Measurements from ENCODE around the gene IL27RA. TPM values are rescaled to one million over a fixed set of nuclear protein-coding genes. Genes with fewer than 3 reads are reported as not detected.

IL27RA gene
- total RNA-seq, 1 experiment from 2014 or later, result 18.3 TPM

DNA sequence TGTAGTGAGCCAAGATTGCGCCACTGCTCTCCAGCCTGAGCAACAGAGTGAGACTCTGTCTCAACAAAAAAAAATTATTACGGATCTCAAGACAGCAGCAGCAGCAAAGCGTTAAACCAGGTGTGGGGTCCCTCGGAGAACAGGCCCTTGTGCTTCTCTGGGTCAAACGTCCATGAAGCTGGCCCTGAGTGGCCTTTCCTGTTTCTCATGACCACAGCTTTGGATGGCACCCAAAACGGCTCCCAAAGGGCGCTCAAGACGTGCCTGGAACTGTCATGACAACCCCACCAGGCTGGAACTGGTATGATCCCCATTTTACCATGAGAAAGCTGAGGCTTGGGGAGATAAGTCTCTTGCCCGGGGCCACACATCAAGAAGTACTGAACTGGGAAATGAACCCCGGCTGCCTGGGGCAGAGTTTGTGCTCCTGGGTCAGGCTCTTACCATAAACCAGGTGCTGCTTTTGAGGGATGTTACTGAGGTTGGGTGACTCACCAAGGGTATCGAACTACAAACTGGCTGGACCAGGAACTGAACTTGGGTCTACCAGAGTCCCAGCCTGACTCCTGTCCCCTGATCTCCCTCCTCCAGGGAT lies 70.6 kb downstream of the IL27RA start:
- Histone ChIP-seq H3K4me2 (ENCODE audit: low read length) (no peak overlapping the region), H3K27ac (ENCODE audit: low read depth, low read length) (no peak overlapping the region), H3K9ac (ENCODE audit: low read length) (no peak overlapping the region), H3K4me1 (ENCODE audit: control insufficient read depth in 1 of 2, insufficient read depth in 2 of 2, low read length in 2 of 2) (0 out of 4 replicates have a peak, but pooled peaks cover 0 to 4% of the 10 kb centered on the region in 2 experiments), H3K4me3 (replicated peaks in 1 of 2; ENCODE audit: low read depth in 1 of 2, low read length in 2 of 2) (no peak overlapping the region), H3K9me2 (ENCODE audit: insufficient read depth) (no peaks in the 10 kb centered on the region), H3K27me3 (ENCODE audit: insufficient read depth, low read length) (no peaks in the 10 kb centered on the region), H3K36me3 (ENCODE audit: control insufficient read depth in 1 of 2, insufficient read depth in 2 of 2, low read length in 2 of 2) (peaks cover 8 to 13% of the 10 kb centered on the region in 2 experiments), H3K9me3 (ENCODE audit: control insufficient read depth in 1 of 2, insufficient read depth in 1 of 2, low read depth in 1 of 2, low read length in 2 of 2) (no peaks in the 10 kb centered on the region), H2AFZ (ENCODE audit: low read depth, low read length, poor library complexity, severe bottlenecking) (no peak overlapping the region), H3K79me2 (ENCODE audit: insufficient read depth, low read length) (no peaks in the 10 kb centered on the region), H4K20me1 (ENCODE audit: insufficient read depth) (no peaks in the 10 kb centered on the region)
- ChIA-PET RAD21 (ENCODE audit: low non-redundant PET in 1 of 2, low total read pairs in 2 of 2, uncharacterized antibody in 2 of 2, unreplicated experiment in 2 of 2) (no interaction called here), POLR2A (no interaction called here), CTCF (no interaction called here)
- no TSS peak for BruUV-seq (replicated peaks)
- intact Hi-C loops (cut with micrococcal nuclease), result no loop called here
- no peak for DNase-seq (ENCODE audit: low read depth, low spot score)
- no peak for ATAC-seq
- TF ChIP-seq, protein P1, sequence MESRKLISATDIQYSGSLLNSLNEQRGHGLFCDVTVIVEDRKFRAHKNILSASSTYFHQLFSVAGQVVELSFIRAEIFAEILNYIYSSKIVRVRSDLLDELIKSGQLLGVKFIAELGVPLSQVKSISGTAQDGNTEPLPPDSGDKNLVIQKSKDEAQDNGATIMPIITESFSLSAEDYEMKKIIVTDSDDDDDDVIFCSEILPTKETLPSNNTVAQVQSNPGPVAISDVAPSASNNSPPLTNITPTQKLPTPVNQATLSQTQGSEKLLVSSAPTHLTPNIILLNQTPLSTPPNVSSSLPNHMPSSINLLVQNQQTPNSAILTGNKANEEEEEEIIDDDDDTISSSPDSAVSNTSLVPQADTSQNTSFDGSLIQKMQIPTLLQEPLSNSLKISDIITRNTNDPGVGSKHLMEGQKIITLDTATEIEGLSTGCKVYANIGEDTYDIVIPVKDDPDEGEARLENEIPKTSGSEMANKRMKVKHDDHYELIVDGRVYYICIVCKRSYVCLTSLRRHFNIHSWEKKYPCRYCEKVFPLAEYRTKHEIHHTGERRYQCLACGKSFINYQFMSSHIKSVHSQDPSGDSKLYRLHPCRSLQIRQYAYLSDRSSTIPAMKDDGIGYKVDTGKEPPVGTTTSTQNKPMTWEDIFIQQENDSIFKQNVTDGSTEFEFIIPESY (IDR thresholded peaks at IDR 0.05; ENCODE audit: extremely low read depth, insufficient replicate concordance, low read length), result no peak
- TF ChIP-seq EGR1 (IDR thresholded peaks at IDR 0.05; ENCODE audit: low read depth) (no peak), FOSL1 (IDR thresholded peaks at IDR 0.05; ENCODE audit: low read depth) (no peak)
- TF ChIP-seq, protein P2, sequence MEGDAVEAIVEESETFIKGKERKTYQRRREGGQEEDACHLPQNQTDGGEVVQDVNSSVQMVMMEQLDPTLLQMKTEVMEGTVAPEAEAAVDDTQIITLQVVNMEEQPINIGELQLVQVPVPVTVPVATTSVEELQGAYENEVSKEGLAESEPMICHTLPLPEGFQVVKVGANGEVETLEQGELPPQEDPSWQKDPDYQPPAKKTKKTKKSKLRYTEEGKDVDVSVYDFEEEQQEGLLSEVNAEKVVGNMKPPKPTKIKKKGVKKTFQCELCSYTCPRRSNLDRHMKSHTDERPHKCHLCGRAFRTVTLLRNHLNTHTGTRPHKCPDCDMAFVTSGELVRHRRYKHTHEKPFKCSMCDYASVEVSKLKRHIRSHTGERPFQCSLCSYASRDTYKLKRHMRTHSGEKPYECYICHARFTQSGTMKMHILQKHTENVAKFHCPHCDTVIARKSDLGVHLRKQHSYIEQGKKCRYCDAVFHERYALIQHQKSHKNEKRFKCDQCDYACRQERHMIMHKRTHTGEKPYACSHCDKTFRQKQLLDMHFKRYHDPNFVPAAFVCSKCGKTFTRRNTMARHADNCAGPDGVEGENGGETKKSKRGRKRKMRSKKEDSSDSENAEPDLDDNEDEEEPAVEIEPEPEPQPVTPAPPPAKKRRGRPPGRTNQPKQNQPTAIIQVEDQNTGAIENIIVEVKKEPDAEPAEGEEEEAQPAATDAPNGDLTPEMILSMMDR (IDR thresholded peaks at IDR 0.05 in 2 of 3, conservative IDR thresholded peaks at IDR 0.05 in 1 of 3; ENCODE audit: borderline replicate concordance in 1 of 3, insufficient read depth in 1 of 3, low read depth in 2 of 3, low read length in 2 of 3), result no peak
- TF ChIP-seq, protein P3, sequence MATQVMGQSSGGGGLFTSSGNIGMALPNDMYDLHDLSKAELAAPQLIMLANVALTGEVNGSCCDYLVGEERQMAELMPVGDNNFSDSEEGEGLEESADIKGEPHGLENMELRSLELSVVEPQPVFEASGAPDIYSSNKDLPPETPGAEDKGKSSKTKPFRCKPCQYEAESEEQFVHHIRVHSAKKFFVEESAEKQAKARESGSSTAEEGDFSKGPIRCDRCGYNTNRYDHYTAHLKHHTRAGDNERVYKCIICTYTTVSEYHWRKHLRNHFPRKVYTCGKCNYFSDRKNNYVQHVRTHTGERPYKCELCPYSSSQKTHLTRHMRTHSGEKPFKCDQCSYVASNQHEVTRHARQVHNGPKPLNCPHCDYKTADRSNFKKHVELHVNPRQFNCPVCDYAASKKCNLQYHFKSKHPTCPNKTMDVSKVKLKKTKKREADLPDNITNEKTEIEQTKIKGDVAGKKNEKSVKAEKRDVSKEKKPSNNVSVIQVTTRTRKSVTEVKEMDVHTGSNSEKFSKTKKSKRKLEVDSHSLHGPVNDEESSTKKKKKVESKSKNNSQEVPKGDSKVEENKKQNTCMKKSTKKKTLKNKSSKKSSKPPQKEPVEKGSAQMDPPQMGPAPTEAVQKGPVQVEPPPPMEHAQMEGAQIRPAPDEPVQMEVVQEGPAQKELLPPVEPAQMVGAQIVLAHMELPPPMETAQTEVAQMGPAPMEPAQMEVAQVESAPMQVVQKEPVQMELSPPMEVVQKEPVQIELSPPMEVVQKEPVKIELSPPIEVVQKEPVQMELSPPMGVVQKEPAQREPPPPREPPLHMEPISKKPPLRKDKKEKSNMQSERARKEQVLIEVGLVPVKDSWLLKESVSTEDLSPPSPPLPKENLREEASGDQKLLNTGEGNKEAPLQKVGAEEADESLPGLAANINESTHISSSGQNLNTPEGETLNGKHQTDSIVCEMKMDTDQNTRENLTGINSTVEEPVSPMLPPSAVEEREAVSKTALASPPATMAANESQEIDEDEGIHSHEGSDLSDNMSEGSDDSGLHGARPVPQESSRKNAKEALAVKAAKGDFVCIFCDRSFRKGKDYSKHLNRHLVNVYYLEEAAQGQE (IDR thresholded peaks at IDR 0.05; ENCODE audit: low read depth), result no peak

Measured in HCT116 (cell line).